ENCODE data around the gene ZNF468.

DNA sequence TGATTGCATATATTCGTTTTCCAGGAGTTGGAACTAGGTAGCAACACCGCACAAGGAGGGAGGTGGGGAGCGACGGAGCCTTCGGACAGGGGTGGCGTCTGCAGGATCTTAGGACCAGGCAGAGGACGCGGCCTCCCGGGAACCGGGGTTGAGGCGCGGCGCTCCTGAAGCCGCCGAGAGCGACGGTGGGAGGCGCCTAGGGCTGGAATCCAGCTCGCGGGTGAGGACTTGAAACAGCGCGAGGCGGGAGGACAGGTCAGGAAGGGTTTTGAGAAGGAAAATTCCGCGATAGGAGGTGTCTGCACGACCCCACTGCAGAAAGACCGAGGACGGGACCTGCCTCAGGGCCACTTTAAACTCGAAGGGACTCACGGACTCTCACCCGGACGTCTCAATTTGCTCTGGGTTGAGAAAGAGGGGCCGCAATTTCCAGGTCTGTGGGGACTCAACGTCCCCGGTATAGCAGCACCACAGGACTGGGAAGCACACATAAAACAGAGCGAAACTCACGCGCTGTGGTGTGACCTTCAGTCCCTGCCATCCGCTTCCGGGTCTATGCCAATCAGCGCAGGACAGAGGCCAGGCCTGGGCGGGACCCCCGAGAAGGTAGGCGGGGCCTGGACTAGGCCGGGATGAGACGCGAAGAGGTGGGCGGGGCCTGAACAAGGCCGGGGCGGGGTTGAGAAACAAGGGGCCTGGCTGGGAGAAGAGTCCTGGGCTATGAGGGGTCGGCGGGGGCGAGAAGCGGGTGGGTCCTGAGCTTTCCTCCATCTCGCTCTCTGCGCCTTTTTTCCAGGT lies 39.9 kb upstream of the ZNF468 start, which contains the start of gene ZNF320:
- TF ChIP-seq EP300 (IDR thresholded peaks at IDR 0.05; ENCODE audit: borderline replicate concordance) (no peak), TAF1 (IDR thresholded peaks at IDR 0.05; ENCODE audit: low read depth) (peak; percentile 52), CREB1 (IDR thresholded peaks at IDR 0.05; ENCODE audit: low read depth) (no peak), CEBPB (IDR thresholded peaks at IDR 0.05) (no peak), EGR1 (IDR thresholded peaks at IDR 0.05) (no peak), FOXM1 (IDR thresholded peaks at IDR 0.05; ENCODE audit: borderline replicate concordance, low read depth) (no peak), TCF12 (IDR thresholded peaks at IDR 0.05; ENCODE audit: low read depth) (0 out of 2 replicates have a peak, but pooled peaks have one; percentile 16), RAD21 (IDR thresholded peaks at IDR 0.05; ENCODE audit: low read depth) (no peak), YY1 (IDR thresholded peaks at IDR 0.05; ENCODE audit: low read depth) (no peak), TEAD4 (IDR thresholded peaks at IDR 0.05) (no peak), ZBTB7A (IDR thresholded peaks at IDR 0.05; ENCODE audit: low read depth) (no peak)
- TF ChIP-seq, protein P1, sequence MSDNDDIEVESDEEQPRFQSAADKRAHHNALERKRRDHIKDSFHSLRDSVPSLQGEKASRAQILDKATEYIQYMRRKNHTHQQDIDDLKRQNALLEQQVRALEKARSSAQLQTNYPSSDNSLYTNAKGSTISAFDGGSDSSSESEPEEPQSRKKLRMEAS (IDR thresholded peaks at IDR 0.05), result peak; percentile 71
- TF ChIP-seq, protein P2, sequence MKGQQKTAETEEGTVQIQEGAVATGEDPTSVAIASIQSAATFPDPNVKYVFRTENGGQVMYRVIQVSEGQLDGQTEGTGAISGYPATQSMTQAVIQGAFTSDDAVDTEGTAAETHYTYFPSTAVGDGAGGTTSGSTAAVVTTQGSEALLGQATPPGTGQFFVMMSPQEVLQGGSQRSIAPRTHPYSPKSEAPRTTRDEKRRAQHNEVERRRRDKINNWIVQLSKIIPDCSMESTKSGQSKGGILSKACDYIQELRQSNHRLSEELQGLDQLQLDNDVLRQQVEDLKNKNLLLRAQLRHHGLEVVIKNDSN (IDR thresholded peaks at IDR 0.05), result no peak; the same call in 1 of the 2 replicates
- TF ChIP-seq, protein P3, sequence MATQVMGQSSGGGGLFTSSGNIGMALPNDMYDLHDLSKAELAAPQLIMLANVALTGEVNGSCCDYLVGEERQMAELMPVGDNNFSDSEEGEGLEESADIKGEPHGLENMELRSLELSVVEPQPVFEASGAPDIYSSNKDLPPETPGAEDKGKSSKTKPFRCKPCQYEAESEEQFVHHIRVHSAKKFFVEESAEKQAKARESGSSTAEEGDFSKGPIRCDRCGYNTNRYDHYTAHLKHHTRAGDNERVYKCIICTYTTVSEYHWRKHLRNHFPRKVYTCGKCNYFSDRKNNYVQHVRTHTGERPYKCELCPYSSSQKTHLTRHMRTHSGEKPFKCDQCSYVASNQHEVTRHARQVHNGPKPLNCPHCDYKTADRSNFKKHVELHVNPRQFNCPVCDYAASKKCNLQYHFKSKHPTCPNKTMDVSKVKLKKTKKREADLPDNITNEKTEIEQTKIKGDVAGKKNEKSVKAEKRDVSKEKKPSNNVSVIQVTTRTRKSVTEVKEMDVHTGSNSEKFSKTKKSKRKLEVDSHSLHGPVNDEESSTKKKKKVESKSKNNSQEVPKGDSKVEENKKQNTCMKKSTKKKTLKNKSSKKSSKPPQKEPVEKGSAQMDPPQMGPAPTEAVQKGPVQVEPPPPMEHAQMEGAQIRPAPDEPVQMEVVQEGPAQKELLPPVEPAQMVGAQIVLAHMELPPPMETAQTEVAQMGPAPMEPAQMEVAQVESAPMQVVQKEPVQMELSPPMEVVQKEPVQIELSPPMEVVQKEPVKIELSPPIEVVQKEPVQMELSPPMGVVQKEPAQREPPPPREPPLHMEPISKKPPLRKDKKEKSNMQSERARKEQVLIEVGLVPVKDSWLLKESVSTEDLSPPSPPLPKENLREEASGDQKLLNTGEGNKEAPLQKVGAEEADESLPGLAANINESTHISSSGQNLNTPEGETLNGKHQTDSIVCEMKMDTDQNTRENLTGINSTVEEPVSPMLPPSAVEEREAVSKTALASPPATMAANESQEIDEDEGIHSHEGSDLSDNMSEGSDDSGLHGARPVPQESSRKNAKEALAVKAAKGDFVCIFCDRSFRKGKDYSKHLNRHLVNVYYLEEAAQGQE (IDR thresholded peaks at IDR 0.05; ENCODE audit: low read depth), result no peak

Data from Ishikawa (cell line).